A549 (cell line): Measurements from ENCODE around the gene KRT34. TPM values are rescaled to one million over a fixed set of nuclear protein-coding genes. Genes with fewer than 3 reads are reported as not detected.

Experiments
- ATAC-seq, 2 experiments: fragments of 200-7000 bp in 1 of 2; fragments of >200 bp in 1 of 2; cut with Nextera tagmentation in 1 of 2; cut with Tn5 transposase in 1 of 2; 3 replicates each; pipeline versions ENCODE4 v1.8.0 to v1.9.1; 2018 to 2020; ENCODE audit warnings: mild to moderate bottlenecking in 1 of 2, moderate library complexity in 1 of 2
- CTCF ChIA-PET: fragments of 300-600 bp; sonication (Branson Sonifier 250); formaldehyde crosslinking; extraction: SDS; loops from one replicate; lab custom pipeline; 2021; ENCODE audit warnings: antibody characterized with exemption, inconsistent platforms; lab: Yijun Ruan, JAX
- POLR2A ChIA-PET: fragments of 350-600 bp; formaldehyde crosslinking; extraction: SDS; loops from one replicate; lab custom pipeline; 2021; ENCODE audit warnings: antibody characterized with exemption, inconsistent platforms; lab: Yijun Ruan, JAX
- DNase-seq, 2 experiments: peaks; one replicate each; pipeline versions ENCODE4 v3.0.0 to v3.0.0-alpha.2; 2011 to 2016; ENCODE audit warnings: low read depth in 1 of 2, low spot score in 1 of 2
- FAIRE-seq: peaks from 2 replicates; lab custom pipeline; 2011; peaks lifted over from hg19 to GRCh38; lab: Jason Lieb, UNC
- H3K27ac ChIP-seq, 2 experiments: fragments of >200 bp; sonication (Bioruptor Twin); formaldehyde crosslinking; 3 replicates each; pipeline ENCODE4 v1.5.1; 2016 to 2017
- H3K4me1 ChIP-seq: fragments of >200 bp; sonication (Bioruptor Twin); formaldehyde crosslinking; 3 replicates; pipeline ENCODE4 v1.6.1; 2016
- H3K4me2 ChIP-seq: fragments of >200 bp; sonication (Bioruptor Twin); formaldehyde crosslinking; 3 replicates; pipeline ENCODE4 v1.6.1; 2016
- H3K4me3 ChIP-seq: fragments of >200 bp; sonication (Bioruptor Twin); formaldehyde crosslinking; 3 replicates; pipeline ENCODE4 v1.5.1; 2016
- H3K9me3 ChIP-seq: fragments of >200 bp; sonication (Bioruptor Twin); formaldehyde crosslinking; 3 replicates; pipeline ENCODE4 v1.6.1; 2016
- BCL3 ChIP-seq: fragments of >200 bp; sonication (Bioruptor Twin); formaldehyde crosslinking; IDR thresholded peaks from 3 replicates; pipeline ENCODE4 v1.6.1; 2016
- CBX2 ChIP-seq: fragments of 200-600 bp; sonication (generic); IDR thresholded peaks from 2 replicates; pipeline ENCODE4 v1.6.1; 2016; ENCODE audit warnings: low read depth, mild to moderate bottlenecking, borderline replicate concordance
- CEBPB ChIP-seq, 2 experiments: fragments of >200 bp in 1 of 2; sonication (Bioruptor Twin) in 1 of 2; formaldehyde crosslinking in 1 of 2; IDR thresholded peaks; 2 replicates each; pipeline ENCODE4 v1.6.1; 2012 to 2016
- CHD4 ChIP-seq: fragments of 200-600 bp; sonication (generic); IDR thresholded peaks from 2 replicates; pipeline ENCODE4 v1.6.1; 2016; ENCODE audit warnings: antibody characterized with exemption, mild to moderate bottlenecking, borderline replicate concordance
- EHMT2 ChIP-seq: fragments of 200-600 bp; sonication (generic); IDR thresholded peaks from 2 replicates; pipeline ENCODE4 v1.6.1; 2016; ENCODE audit warnings: antibody characterized with exemption, low read depth, mild to moderate bottlenecking, moderate library complexity
- EP300 ChIP-seq, 2 experiments: fragments of >200 bp; sonication (Bioruptor Twin); formaldehyde crosslinking; IDR thresholded peaks; 2 replicates in 1 of 2; 3 replicates in 1 of 2; pipeline ENCODE4 v1.6.1; 2016 to 2017
- FOSB ChIP-seq: fragments of 250-450 bp; sonication (Bioruptor Pico); IDR thresholded peaks from 2 replicates; pipeline ENCODE4 v1.5.0; 2020; ENCODE audit warnings: mild to moderate bottlenecking, moderate library complexity
- HEYL ChIP-seq: fragments of 250-450 bp; sonication (Bioruptor Pico); IDR thresholded peaks from 2 replicates; pipeline ENCODE4 v1.8.0; 2021; ENCODE audit warnings: mild to moderate bottlenecking, moderate library complexity
- HMGXB4 ChIP-seq: fragments of 250-450 bp; sonication (Bioruptor Pico); IDR thresholded peaks from 2 replicates; pipeline ENCODE4 v1.5.0; 2021; ENCODE audit warnings: mild to moderate bottlenecking, moderate library complexity, borderline replicate concordance
- HOXA7 ChIP-seq: fragments of 250-450 bp; sonication (Bioruptor Pico); IDR thresholded peaks from 2 replicates; pipeline ENCODE4 v1.5.0; 2020; ENCODE audit warnings: mild to moderate bottlenecking, moderate library complexity
- HOXB5 ChIP-seq: fragments of 250-450 bp; sonication (Bioruptor Pico); IDR thresholded peaks from 2 replicates; pipeline ENCODE4 v1.5.0; 2020; ENCODE audit warnings: mild to moderate bottlenecking, moderate library complexity
- JUN ChIP-seq, 2 experiments: fragments of >200 bp; sonication (Bioruptor Twin); formaldehyde crosslinking; IDR thresholded peaks; 2 replicates in 1 of 2; 3 replicates in 1 of 2; pipeline ENCODE4 v1.6.1; 2016 to 2017
- JUNB ChIP-seq: fragments of >200 bp; sonication (Bioruptor Twin); formaldehyde crosslinking; IDR thresholded peaks from 2 replicates; pipeline ENCODE4 v1.6.1; 2016
- KDM1A ChIP-seq: fragments of 200-600 bp; sonication (generic); IDR thresholded peaks from 2 replicates; pipeline ENCODE4 v1.6.1; 2016; ENCODE audit warnings: low read depth, mild to moderate bottlenecking
- MAFK ChIP-seq: fragments of 450-650 bp; IDR thresholded peaks from 2 replicates; pipeline ENCODE4 v1.6.1; 2014; ENCODE audit not compliant: partially characterized antibody
- MAZ ChIP-seq: fragments of 150-350 bp; IDR thresholded peaks from 2 replicates; pipeline ENCODE4 v1.6.1; 2014; ENCODE audit warnings: antibody characterized with exemption, low read depth, low read length, borderline replicate concordance
- MYC ChIP-seq: IDR thresholded peaks from 2 replicates; pipeline ENCODE4 v1.6.1; 2012; ENCODE audit warnings: mild to moderate bottlenecking, inconsistent platforms, low read length, improper control_type of control experiment, borderline replicate concordance
- POLR2AphosphoS2 ChIP-seq: conservative IDR thresholded peaks from 2 replicates; pipeline ENCODE4 v1.6.1; 2012; ENCODE audit warnings: low read length, improper control_type of control experiment, inconsistent platforms
- RAD21 ChIP-seq, 2 experiments: fragments of >200 bp in 1 of 2; sonication (Bioruptor Twin) in 1 of 2; formaldehyde crosslinking in 1 of 2; IDR thresholded peaks in 1 of 2; conservative IDR thresholded peaks in 1 of 2; 2 replicates in 1 of 2; 3 replicates in 1 of 2; pipeline ENCODE4 v1.6.1; 2012 to 2018; ENCODE audit warnings: inconsistent platforms in 1 of 2
- RARB ChIP-seq: fragments of 250-450 bp; sonication (Bioruptor Pico); IDR thresholded peaks from 2 replicates; pipeline ENCODE4 v1.8.0; 2021; ENCODE audit warnings: mild to moderate bottlenecking, moderate library complexity
- RCOR1 ChIP-seq: fragments of 150-350 bp; IDR thresholded peaks from 2 replicates; pipeline ENCODE4 v1.6.1; 2014; ENCODE audit warnings: antibody characterized with exemption, low read length, low read depth
- RFX5 ChIP-seq: fragments of 450-650 bp; IDR thresholded peaks from 2 replicates; pipeline ENCODE4 v1.7.1; 2014; ENCODE audit warnings: antibody characterized with exemption, mild to moderate bottlenecking, moderate library complexity
- RNF2 ChIP-seq: fragments of 200-600 bp; sonication (generic); IDR thresholded peaks from 2 replicates; pipeline ENCODE4 v1.6.1; 2016; ENCODE audit warnings: low read depth, mild to moderate bottlenecking, antibody characterized with exemption, moderate library complexity, borderline replicate concordance
- TFCP2L1 ChIP-seq: fragments of 250-450 bp; sonication (Bioruptor Pico); IDR thresholded peaks from 2 replicates; pipeline ENCODE4 v1.5.0; 2021; ENCODE audit warnings: mild to moderate bottlenecking
- ZFP36 ChIP-seq: fragments of 450-650 bp; IDR thresholded peaks from 2 replicates; pipeline ENCODE4 v1.6.1; 2014; ENCODE audit warnings: borderline replicate concordance; ENCODE audit not compliant: partially characterized antibody
- WGBS: methylation state at CpG from one replicate; pipeline ENCODE4 v1.1.6; 2017; ENCODE audit errors: missing lambda C conversion rate; 5-methylcytosine and 5-hydroxymethylcytosine counted together
- polyA plus RNA-seq, 4 experiments: library from polyadenylated mRNA; depleted of rRNA in 3 of 4; stranded (reverse); fragments of >200 nt; fragmentation: RNase III in 1 of 4; extraction: RNeasy Plus Mini Kit Qiagen cat#74134 plus additional on column Dnase treatment in 1 of 4; gene quantifications; 2 replicates in 3 of 4; 3 replicates in 1 of 4; pipeline ENCODE4 v1.2.3, GENCODE V29; 2011 to 2017

Gene KRT34
- polyA plus RNA-seq, 2 of the 4 experiments (the other 2 are of a cell fraction) = 0.09 to 0.23 TPM

GRCh38 chr17:41335747-41336146 lies 46.4 kb downstream of the KRT34 start:
- H3K4me1 ChIP-seq = no peaks in the 10 kb centered on the region
- ATAC-seq = no peak
- no peak for DNase-seq
- no peak overlapping the region for H3K4me2 ChIP-seq
- H3K27ac ChIP-seq = no peak overlapping the region
- no peak for TF ChIP-seq FOSB (CRISPR knock-in tag)
- no peak for TF ChIP-seq CBX2
- TF ChIP-seq POLR2AphosphoS2 = no peak
- no peak for TF ChIP-seq KDM1A
- TF ChIP-seq JUN (IDR thresholded peaks at IDR 0.05) = no peak
- no peak for TF ChIP-seq CEBPB (IDR thresholded peaks at IDR 0.05)
- no peak for TF ChIP-seq EHMT2
- TF ChIP-seq RFX5 = no peak
- no peak for TF ChIP-seq HEYL (CRISPR knock-in tag)
- no peak for TF ChIP-seq RCOR1
- no peak for TF ChIP-seq JUNB
- H3K4me3 ChIP-seq = no peak overlapping the region
- 94% methylated on average over 1 of the region's 1 CpG for WGBS
- no peak for FAIRE-seq
- POLR2A ChIA-PET = no interaction called here
- no peaks in the 10 kb centered on the region for H3K9me3 ChIP-seq
- CTCF ChIA-PET = interaction anchor here (1.0 to 2.8 kb wide), 2 partner anchors 213 to 327 kb away, joined by 7 to 8 read pairs; no protein-coding TSS in a partner anchor

DNA sequence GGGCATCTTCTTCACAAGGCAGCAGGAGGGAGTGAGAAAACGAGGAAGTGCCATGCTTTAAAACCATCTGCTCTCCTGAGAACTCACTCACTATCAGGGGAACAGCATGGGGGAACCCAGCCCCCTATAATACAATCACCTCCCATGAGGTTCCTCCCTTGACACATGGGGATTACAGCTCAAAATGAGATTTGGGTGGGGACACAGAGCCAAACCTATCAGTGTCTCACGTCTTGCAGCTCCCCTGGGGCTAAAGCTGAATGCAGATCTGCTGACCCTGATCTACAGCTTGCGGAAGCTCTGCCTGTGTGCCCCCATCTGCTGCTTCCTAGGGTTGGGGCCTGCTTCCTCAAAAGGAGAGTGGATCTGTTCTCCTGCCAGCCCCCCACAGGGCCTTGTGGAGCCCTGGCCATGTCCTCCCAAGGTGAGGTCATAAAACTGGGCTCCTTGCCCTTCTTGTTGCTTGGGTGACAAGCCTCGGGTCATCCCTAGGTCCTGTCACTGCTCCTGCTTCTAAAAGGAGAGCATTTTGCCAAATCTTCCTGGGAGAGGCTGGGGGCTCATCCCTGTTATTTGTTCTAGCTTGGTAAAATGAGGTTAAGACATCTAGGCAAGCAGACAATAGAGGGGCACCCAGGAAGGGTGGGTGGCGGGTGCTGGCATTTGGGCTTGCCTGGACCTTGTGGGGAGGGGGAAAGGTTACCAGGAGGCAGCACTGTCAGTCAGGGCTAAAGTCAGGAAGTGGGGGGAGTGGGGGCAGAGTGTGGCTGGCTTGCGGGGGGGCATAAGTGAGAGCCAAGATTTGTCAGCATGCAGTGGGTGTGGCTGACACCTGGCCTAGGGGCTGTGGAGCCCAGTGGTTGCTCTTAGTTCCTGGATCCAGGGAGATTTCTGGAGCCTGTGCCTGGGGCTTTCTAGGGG lies 47.5 kb downstream of the KRT34 start:
- ChIA-PET POLR2A (no interaction called here), CTCF (interaction anchor here (1.3 to 5.5 kb wide), 6 partner anchors 13 to 478 kb away, joined by 3 to 35 read pairs (median 6); no protein-coding TSS in a partner anchor)
- FAIRE-seq (no peak), DNase-seq (no peak), ATAC-seq (no peak)
- Histone ChIP-seq H3K4me2 (no peak overlapping the region), H3K4me3 (no peak overlapping the region), H3K9me3 (no peaks in the 10 kb centered on the region), H3K27ac (no peak overlapping the region), H3K4me1 (no peaks in the 10 kb centered on the region)
- 73% methylated on average over 6 of the region's 6 CpGs for WGBS
- TF ChIP-seq EP300 (IDR thresholded peaks at IDR 0.05) (no peak), CHD4 (no peak), RNF2 (no peak), JUNB (no peak), MAZ (no peak), JUN (IDR thresholded peaks at IDR 0.05) (no peak), KDM1A (no peak), RAD21 (conservative IDR thresholded peaks at IDR 0.05 in 1 of 2, IDR thresholded peaks at IDR 0.05 in 1 of 2) (no peak), ZFP36 (no peak), TFCP2L1 (CRISPR knock-in tag) (no peak), BCL3 (no peak), HMGXB4 (CRISPR knock-in tag) (no peak), RARB (CRISPR knock-in tag) (no peak), MYC (no peak), HOXB5 (CRISPR knock-in tag) (no peak), HOXA7 (CRISPR knock-in tag) (no peak), MAFK (no peak)
